ENCODE results near the gene ADSS1.

The ADSS1 gene

GRCh38 chr14:104770851-104771272 is 46.8 kb downstream of the ADSS1 start:
- DNase-seq = no peak

- no peak for DNase-seq
Observed at GRCh38 chr14:104771374-104771773, 47.3 kb downstream of the ADSS1 start.

- no peak for DNase-seq
Observed at GRCh38 chr14:104771918-104772706, 48.1 kb downstream of the ADSS1 start.

- DNase-seq = no peak
Observed at GRCh38 chr14:104772707-104773504, 48.9 kb downstream of the ADSS1 start.

GRCh38 chr14:104773505-104774452 is 49.8 kb downstream of the ADSS1 start:
- no peak for DNase-seq

GRCh38 chr14:104774453-104775072 is 50.5 kb downstream of the ADSS1 start:
- no peak for DNase-seq

GRCh38 chr14:104775073-104775489 is 51.1 kb downstream of the ADSS1 start:
- DNase-seq = no peak

- no peak for DNase-seq
Observed at GRCh38 chr14:104776481-104776880, 52.5 kb downstream of the ADSS1 start.

- DNase-seq = no peak
Observed at GRCh38 chr14:104776961-104777807, 53.2 kb downstream of the ADSS1 start.

- DNase-seq = no peak
Observed at GRCh38 chr14:104777808-104778249, 53.8 kb downstream of the ADSS1 start.

GRCh38 chr14:104778694-104779331 is 54.8 kb downstream of the ADSS1 start:
- no peak for DNase-seq

- no peak for DNase-seq
Observed at GRCh38 chr14:104779776-104780512, 55.9 kb downstream of the ADSS1 start.

GRCh38 chr14:104780513-104781030 is 56.5 kb downstream of the ADSS1 start:
- no peak for DNase-seq

GRCh38 chr14:104781271-104782077 is 57.4 kb downstream of the ADSS1 start:
- no peak for DNase-seq

GRCh38 chr14:104782086-104782807 is 58.2 kb downstream of the ADSS1 start:
- DNase-seq = no peak

GRCh38 chr14:104782808-104783139 is 58.7 kb downstream of the ADSS1 start:
- no peak for DNase-seq

GRCh38 chr14:104783484-104784217 is 59.6 kb downstream of the ADSS1 start:
- DNase-seq = no peak

- no peak for DNase-seq
Observed at GRCh38 chr14:104784218-104784568, 60.2 kb downstream of the ADSS1 start.
